K562 (cell line): ENCODE data around the gene SRRT. TPM values are rescaled to one million over a fixed set of nuclear protein-coding genes. Genes with fewer than 3 reads are reported as not detected.

Experiments used
- BRD9 ChIP-seq: fragments of 450-650 bp; IDR thresholded peaks from 2 replicates; pipeline ENCODE4 v1.6.1; 2018; ENCODE audit warnings: low read depth; ENCODE audit not compliant: partially characterized antibody
- C11orf30 ChIP-seq: fragments of 450-650 bp; IDR thresholded peaks from 2 replicates; pipeline ENCODE4 v1.6.1; 2016; ENCODE audit warnings: low read depth, mild to moderate bottlenecking
- CBX8 ChIP-seq: fragments of 200-600 bp; sonication (generic); IDR thresholded peaks from 2 replicates; pipeline ENCODE4 v1.6.1; 2012; ENCODE audit warnings: borderline replicate concordance, mixed run types, low read depth, mild to moderate bottlenecking, moderate library complexity, mixed read lengths, low read length, control low read depth, inconsistent platforms; ENCODE audit not compliant: poor library complexity, severe bottlenecking; ENCODE audit errors: extremely low read depth
- CREBBP ChIP-seq: IDR thresholded peaks from one replicate; pipeline ENCODE4 v1.6.1; 2012; ENCODE audit warnings: low read depth, mild to moderate bottlenecking, control low read depth, inconsistent platforms, low read length
- DMBX1 ChIP-seq: fragments of 250-450 bp; sonication (Bioruptor Pico); IDR thresholded peaks from 2 replicates; pipeline ENCODE4 v1.8.0; 2022; ENCODE audit warnings: inconsistent platforms, mild to moderate bottlenecking, moderate library complexity, borderline replicate concordance
- MAFG ChIP-seq: fragments of 450-650 bp; conservative IDR thresholded peaks from 2 replicates; pipeline ENCODE4 v1.6.1; 2016; ENCODE audit warnings: missing genetic modification characterization, missing compliant biosample characterization
- MTA3 ChIP-seq: fragments of 450-650 bp; formaldehyde crosslinking; IDR thresholded peaks from 2 replicates; pipeline ENCODE4 v1.6.1; 2017; ENCODE audit warnings: mild to moderate bottlenecking, borderline replicate concordance
- NFIC ChIP-seq: fragments of 450-650 bp; IDR thresholded peaks from 2 replicates; pipeline ENCODE4 v1.6.1; 2017; ENCODE audit warnings: mild to moderate bottlenecking, inconsistent platforms
- ZNF3 ChIP-seq: fragments of 250-450 bp; sonication (Bioruptor Pico); IDR thresholded peaks from 2 replicates; pipeline ENCODE4 v1.5.0; 2021; ENCODE audit warnings: mild to moderate bottlenecking, moderate library complexity
- ZNF408 ChIP-seq: fragments of 250-450 bp; sonication (Bioruptor Pico); IDR thresholded peaks from 2 replicates; pipeline ENCODE4 v1.4.0; 2020; ENCODE audit warnings: low read depth, mild to moderate bottlenecking, moderate library complexity
- ZNF75A ChIP-seq: fragments of 450-650 bp; formaldehyde crosslinking; IDR thresholded peaks from 2 replicates; pipeline ENCODE4 v1.4.0; 2020; ENCODE audit warnings: mild to moderate bottlenecking
- ZNF76 ChIP-seq: fragments of 250-450 bp; sonication (Bioruptor Pico); IDR thresholded peaks from 2 replicates; pipeline ENCODE4 v1.4.0; 2020; ENCODE audit warnings: mild to moderate bottlenecking, moderate library complexity, borderline replicate concordance
- polyA plus RNA-seq, 8 experiments: library from polyadenylated mRNA; depleted of rRNA in 4 of 8; stranded (reverse) in 5 of 8; unstranded in 3 of 8; fragments of >200 nt; fragmentation: Nextera tagmentation in 2 of 8; fragmentation: Illumina TruSeq in 1 of 8; extraction: Ambion mirVana in 2 of 8; extraction: Trizol in 1 of 8; gene quantifications; 2 replicates each; pipeline versions ENCODE4 v1.2.1 to v1.2.3, GENCODE V29; 2011 to 2014; ENCODE audit warnings: inconsistent platforms in 1 of 8, missing spikeins in 1 of 8
- total RNA-seq, 7 experiments: library from RNA; depleted of rRNA in 6 of 7; stranded (reverse); fragments of >200 nt in 6 of 7; fragmentation: Illumina TruSeq in 2 of 7; extraction: Trizol in 2 of 7; gene quantifications; 2 replicates each; pipeline versions ENCODE4 v1.2.1 to v1.2.3, GENCODE V29; 2011 to 2021; ENCODE audit warnings: low replicate concordance in 1 of 7
- TF ChIP-seq, protein P1 (sequence below): sonication (generic); formaldehyde crosslinking; IDR thresholded peaks from 2 replicates; pipeline ENCODE4 v1.8.0; 2022; ENCODE audit warnings: missing genetic modification reagents, mild to moderate bottlenecking, borderline replicate concordance
- TF ChIP-seq, protein P2 (sequence below): sonication (generic); formaldehyde crosslinking; IDR thresholded peaks from 2 replicates; pipeline ENCODE4 v1.8.1; 2023; ENCODE audit warnings: mild to moderate bottlenecking, missing genetic modification reagents
- TF ChIP-seq, protein P3 (sequence below): fragments of 450-650 bp; formaldehyde crosslinking; conservative IDR thresholded peaks from 2 replicates; pipeline ENCODE4 v1.4.0; 2022; ENCODE audit warnings: mild to moderate bottlenecking, missing genetic modification characterization
- TF ChIP-seq, protein P4 (sequence below): fragments of 450-650 bp; conservative IDR thresholded peaks from 2 replicates; pipeline ENCODE4 v1.6.1; 2016; ENCODE audit warnings: missing genetic modification characterization, low read depth, mild to moderate bottlenecking, control low read depth, missing compliant biosample characterization
- TF ChIP-seq, protein P5 (sequence below): fragments of 250-450 bp; sonication (Bioruptor Pico); IDR thresholded peaks from 2 replicates; pipeline ENCODE4 v1.8.0; 2021; ENCODE audit warnings: moderate library complexity, mild to moderate bottlenecking, inconsistent platforms
- TF ChIP-seq, protein P6 (sequence below): fragments of 250-450 bp; sonication (Bioruptor Pico); IDR thresholded peaks from 2 replicates; pipeline ENCODE4 v1.5.0; 2021

SRRT gene
- total and polyA plus RNA-seq, 9 of the 15 experiments (the other 6 are each of a cell fraction or from before 2014, with no cell fraction given): 10.3 to 263 (median 84.4) TPM

DNA sequence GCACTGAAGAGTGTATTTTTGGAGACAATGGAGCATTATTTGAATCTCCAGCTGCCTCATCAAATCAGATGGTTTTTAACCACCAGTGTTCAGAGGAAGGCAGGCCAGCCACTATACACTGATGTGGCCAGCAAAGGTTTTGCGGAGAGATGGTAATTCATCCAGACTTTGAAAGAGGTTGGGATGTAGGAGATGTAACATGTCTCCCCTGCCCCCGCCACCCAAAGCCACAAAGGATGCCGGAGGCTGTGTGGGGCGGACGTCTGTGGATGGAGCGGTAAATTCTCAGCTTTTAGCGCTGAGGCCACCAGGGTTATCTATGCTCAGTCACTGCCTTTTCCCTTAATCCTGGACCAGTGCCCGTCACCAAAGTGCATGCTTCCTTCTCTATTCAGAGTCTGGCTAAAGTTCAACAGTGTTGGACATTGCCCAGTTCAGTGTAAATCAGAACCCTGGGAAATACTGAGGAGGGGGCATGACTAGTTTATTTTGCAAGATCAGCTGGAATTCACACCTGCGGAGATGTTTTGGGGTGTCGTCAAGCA is 11.4 kb upstream of the SRRT start (continued):
- TF ChIP-seq, protein P1, sequence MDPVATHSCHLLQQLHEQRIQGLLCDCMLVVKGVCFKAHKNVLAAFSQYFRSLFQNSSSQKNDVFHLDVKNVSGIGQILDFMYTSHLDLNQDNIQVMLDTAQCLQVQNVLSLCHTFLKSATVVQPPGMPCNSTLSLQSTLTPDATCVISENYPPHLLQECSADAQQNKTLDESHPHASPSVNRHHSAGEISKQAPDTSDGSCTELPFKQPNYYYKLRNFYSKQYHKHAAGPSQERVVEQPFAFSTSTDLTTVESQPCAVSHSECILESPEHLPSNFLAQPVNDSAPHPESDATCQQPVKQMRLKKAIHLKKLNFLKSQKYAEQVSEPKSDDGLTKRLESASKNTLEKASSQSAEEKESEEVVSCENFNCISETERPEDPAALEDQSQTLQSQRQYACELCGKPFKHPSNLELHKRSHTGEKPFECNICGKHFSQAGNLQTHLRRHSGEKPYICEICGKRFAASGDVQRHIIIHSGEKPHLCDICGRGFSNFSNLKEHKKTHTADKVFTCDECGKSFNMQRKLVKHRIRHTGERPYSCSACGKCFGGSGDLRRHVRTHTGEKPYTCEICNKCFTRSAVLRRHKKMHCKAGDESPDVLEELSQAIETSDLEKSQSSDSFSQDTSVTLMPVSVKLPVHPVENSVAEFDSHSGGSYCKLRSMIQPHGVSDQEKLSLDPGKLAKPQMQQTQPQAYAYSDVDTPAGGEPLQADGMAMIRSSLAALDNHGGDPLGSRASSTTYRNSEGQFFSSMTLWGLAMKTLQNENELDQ (CRISPR knock-in tag): no peak
- TF ChIP-seq NFIC (peak; percentile 63), MTA3 (no peak), MAFG (tag) (peak; percentile 59), ZNF76 (CRISPR knock-in tag) (no peak), C11orf30 (peak; percentile 64), DMBX1 (no peak), CREBBP (no peak), BRD9 (no peak), CBX8 (no peak), ZNF408 (CRISPR knock-in tag) (no peak), ZNF3 (CRISPR knock-in tag) (no peak), ZNF75A (CRISPR knock-in tag) (no peak)
- TF ChIP-seq, protein P2, sequence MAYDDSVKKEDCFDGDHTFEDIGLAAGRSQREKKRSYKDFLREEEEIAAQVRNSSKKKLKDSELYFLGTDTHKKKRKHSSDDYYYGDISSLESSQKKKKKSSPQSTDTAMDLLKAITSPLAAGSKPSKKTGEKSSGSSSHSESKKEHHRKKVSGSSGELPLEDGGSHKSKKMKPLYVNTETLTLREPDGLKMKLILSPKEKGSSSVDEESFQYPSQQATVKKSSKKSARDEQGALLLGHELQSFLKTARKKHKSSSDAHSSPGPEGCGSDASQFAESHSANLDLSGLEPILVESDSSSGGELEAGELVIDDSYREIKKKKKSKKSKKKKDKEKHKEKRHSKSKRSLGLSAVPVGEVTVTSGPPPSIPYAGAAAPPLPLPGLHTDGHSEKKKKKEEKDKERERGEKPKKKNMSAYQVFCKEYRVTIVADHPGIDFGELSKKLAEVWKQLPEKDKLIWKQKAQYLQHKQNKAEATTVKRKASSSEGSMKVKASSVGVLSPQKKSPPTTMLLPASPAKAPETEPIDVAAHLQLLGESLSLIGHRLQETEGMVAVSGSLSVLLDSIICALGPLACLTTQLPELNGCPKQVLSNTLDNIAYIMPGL (CRISPR knock-in tag): no peak
- TF ChIP-seq, protein P3, sequence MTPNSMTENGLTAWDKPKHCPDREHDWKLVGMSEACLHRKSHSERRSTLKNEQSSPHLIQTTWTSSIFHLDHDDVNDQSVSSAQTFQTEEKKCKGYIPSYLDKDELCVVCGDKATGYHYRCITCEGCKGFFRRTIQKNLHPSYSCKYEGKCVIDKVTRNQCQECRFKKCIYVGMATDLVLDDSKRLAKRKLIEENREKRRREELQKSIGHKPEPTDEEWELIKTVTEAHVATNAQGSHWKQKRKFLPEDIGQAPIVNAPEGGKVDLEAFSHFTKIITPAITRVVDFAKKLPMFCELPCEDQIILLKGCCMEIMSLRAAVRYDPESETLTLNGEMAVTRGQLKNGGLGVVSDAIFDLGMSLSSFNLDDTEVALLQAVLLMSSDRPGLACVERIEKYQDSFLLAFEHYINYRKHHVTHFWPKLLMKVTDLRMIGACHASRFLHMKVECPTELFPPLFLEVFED (CRISPR knock-in tag): no peak
- TF ChIP-seq, protein P4, sequence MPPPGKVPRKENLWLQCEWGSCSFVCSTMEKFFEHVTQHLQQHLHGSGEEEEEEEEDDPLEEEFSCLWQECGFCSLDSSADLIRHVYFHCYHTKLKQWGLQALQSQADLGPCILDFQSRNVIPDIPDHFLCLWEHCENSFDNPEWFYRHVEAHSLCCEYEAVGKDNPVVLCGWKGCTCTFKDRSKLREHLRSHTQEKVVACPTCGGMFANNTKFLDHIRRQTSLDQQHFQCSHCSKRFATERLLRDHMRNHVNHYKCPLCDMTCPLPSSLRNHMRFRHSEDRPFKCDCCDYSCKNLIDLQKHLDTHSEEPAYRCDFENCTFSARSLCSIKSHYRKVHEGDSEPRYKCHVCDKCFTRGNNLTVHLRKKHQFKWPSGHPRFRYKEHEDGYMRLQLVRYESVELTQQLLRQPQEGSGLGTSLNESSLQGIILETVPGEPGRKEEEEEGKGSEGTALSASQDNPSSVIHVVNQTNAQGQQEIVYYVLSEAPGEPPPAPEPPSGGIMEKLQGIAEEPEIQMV: no peak
- TF ChIP-seq, protein P5, sequence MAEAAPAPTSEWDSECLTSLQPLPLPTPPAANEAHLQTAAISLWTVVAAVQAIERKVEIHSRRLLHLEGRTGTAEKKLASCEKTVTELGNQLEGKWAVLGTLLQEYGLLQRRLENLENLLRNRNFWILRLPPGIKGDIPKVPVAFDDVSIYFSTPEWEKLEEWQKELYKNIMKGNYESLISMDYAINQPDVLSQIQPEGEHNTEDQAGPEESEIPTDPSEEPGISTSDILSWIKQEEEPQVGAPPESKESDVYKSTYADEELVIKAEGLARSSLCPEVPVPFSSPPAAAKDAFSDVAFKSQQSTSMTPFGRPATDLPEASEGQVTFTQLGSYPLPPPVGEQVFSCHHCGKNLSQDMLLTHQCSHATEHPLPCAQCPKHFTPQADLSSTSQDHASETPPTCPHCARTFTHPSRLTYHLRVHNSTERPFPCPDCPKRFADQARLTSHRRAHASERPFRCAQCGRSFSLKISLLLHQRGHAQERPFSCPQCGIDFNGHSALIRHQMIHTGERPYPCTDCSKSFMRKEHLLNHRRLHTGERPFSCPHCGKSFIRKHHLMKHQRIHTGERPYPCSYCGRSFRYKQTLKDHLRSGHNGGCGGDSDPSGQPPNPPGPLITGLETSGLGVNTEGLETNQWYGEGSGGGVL (CRISPR knock-in tag): no peak
- TF ChIP-seq, protein P6, sequence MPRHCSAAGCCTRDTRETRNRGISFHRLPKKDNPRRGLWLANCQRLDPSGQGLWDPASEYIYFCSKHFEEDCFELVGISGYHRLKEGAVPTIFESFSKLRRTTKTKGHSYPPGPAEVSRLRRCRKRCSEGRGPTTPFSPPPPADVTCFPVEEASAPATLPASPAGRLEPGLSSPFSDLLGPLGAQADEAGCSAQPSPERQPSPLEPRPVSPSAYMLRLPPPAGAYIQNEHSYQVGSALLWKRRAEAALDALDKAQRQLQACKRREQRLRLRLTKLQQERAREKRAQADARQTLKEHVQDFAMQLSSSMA: no peak
